Thoracic aorta (tissue), 2 donors: Measurements from ENCODE around the gene SOD3. TPM values are rescaled to one million over a fixed set of nuclear protein-coding genes. Genes with fewer than 3 reads are reported as not detected.

Source experiments
- ATAC-seq: fragments of 150-250 bp; one replicate; pipeline ENCODE4 v1.8.0; 2017; ENCODE audit warnings: low read depth; ENCODE audit not compliant: insufficient number of reproducible peaks, low FRiP score
- DNase-seq: peaks from one replicate; pipeline ENCODE4 v3.0.0-alpha.2; 2020; ENCODE audit warnings: low spot score
- H3K27ac ChIP-seq, 2 donors: fragments of 200-600 bp; sonication (generic); 1 replicate in 1 of 2; 2 replicates in 1 of 2; pipeline ENCODE4 v1.5.1; 2016; ENCODE audit warnings: mild to moderate bottlenecking in 2 of 2, moderate library complexity in 2 of 2
- H3K27me3 ChIP-seq: fragments of 200-600 bp; sonication (generic); replicated peaks from 2 replicates; pipeline ENCODE4 v1.6.0; 2016; ENCODE audit warnings: mild to moderate bottlenecking; ENCODE audit not compliant: insufficient read depth
- H3K36me3 ChIP-seq: fragments of 200-600 bp; sonication (generic); one replicate; pipeline ENCODE4 v1.5.1; 2016
- H3K4me1 ChIP-seq, 2 donors: fragments of 200-600 bp; sonication (generic); 1 replicate in 1 of 2; 2 replicates in 1 of 2; pipeline versions ENCODE4 v1.5.1 to v1.6.0; 2016; ENCODE audit warnings: low read depth in 2 of 2, mild to moderate bottlenecking in 1 of 2; ENCODE audit not compliant: control insufficient read depth in 1 of 2
- H3K4me3 ChIP-seq: fragments of 200-600 bp; sonication (generic); 2 replicates; pipeline ENCODE4 v1.5.1; 2016; ENCODE audit warnings: mild to moderate bottlenecking
- H3K9me3 ChIP-seq: fragments of 200-600 bp; sonication (generic); 2 replicates; pipeline ENCODE4 v1.5.1; 2016
- total RNA-seq, 2 donors: library from RNA; depleted of rRNA; stranded (reverse); fragments of >200 nt; gene quantifications; one replicate each; pipeline versions ENCODE4 v1.1.0 to v1.2.3, GENCODE V29; 2016
- TF ChIP-seq, protein P1 (sequence below): fragments of 200-600 bp; sonication (generic); IDR thresholded peaks from one replicate; pipeline ENCODE4 v1.5.1; 2019; ENCODE audit warnings: antibody characterized with exemption

Gene SOD3
- total RNA-seq, 2 donors from 2014 or later = 549 to 743 TPM

DNA sequence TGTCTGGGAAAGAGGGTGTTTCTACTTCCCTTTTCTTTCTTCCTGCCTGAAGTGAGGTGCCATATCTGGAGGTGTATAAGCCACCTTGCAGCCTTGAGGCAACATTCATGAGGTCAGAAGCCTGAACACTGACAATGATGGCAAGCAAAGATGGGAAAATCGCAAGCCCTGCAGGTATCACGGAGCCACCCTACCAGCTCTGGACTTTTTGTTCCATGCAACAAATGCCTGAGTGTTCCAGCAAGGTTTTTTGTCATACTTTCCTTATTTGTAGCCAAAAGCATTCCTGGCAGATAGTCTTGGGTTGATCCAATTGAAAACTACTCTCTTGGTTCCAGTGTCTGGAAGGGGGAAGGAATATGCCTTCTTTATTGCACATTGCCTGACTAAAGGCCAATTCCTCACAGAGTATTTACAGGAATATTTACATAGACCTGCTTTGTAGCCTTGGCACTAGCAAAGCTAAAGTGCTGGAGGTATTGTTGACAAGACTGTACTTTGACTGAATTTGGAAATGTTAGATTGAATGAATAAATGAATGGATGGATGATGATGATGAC lies 14.4 kb upstream of the SOD3 start:
- H3K9me3 ChIP-seq = no peaks in the 10 kb centered on the region
- TF ChIP-seq, protein P1, sequence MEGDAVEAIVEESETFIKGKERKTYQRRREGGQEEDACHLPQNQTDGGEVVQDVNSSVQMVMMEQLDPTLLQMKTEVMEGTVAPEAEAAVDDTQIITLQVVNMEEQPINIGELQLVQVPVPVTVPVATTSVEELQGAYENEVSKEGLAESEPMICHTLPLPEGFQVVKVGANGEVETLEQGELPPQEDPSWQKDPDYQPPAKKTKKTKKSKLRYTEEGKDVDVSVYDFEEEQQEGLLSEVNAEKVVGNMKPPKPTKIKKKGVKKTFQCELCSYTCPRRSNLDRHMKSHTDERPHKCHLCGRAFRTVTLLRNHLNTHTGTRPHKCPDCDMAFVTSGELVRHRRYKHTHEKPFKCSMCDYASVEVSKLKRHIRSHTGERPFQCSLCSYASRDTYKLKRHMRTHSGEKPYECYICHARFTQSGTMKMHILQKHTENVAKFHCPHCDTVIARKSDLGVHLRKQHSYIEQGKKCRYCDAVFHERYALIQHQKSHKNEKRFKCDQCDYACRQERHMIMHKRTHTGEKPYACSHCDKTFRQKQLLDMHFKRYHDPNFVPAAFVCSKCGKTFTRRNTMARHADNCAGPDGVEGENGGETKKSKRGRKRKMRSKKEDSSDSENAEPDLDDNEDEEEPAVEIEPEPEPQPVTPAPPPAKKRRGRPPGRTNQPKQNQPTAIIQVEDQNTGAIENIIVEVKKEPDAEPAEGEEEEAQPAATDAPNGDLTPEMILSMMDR = no peak
- peaks cover 32 to 58% of the 10 kb centered on the region in 2 donors for H3K4me1 ChIP-seq
- H3K27me3 ChIP-seq = no peaks in the 10 kb centered on the region
- peak overlapping the region; percentile 85 for H3K27ac ChIP-seq
- no peaks in the 10 kb centered on the region for H3K36me3 ChIP-seq
- H3K4me3 ChIP-seq = no peak overlapping the region
- no peak for ATAC-seq
- no peak for DNase-seq

DNA sequence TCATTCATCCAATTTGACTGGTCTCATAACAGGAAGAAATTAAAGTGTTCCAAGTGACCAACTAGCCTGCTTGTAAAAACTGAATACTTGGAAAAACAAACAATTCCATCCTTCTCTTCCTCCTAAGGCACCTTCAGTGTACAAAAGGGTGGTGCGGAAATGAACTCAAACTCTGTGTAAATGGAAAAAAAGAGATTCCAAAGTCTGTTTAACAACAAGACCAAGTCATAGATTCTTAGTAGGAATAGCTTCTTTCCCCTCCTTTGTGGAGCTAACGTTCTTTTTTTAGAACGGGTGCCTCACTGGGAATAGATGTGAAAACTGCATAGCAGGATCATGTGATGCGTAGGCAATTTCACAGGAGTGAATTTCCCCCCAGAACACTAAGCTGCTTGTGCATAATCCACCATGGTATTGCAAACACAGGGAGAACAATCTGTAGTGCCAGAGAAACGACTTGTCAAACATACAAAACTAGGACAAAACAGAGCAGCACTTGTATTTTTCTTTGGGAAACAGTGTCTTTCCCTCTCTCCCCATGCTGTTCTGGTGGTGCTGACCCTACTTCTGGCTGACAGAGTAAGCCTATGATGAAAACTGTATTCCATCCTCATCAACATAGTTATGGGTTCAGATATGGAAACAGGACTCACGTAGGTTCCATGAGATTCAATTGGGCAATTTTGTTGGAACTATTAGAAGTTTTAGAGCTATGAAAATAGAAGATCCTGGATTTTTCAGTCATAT lies 13.2 kb upstream of the SOD3 start:
- Histone ChIP-seq H3K36me3 (no peaks in the 10 kb centered on the region), H3K4me1 (peaks cover 32 to 58% of the 10 kb centered on the region in 2 donors), H3K27ac (peak overlapping the region; percentile 85), H3K9me3 (no peaks in the 10 kb centered on the region), H3K27me3 (no peaks in the 10 kb centered on the region), H3K4me3 (peak overlapping the region; percentile 31)
- DNase-seq (no peak), ATAC-seq (peak; percentile 66)
- TF ChIP-seq, protein P1 = no peak

GRCh38 chr4:24783506-24783905 lies 11.9 kb upstream of the SOD3 start:
- H3K27ac ChIP-seq = no peak overlapping the region
- H3K4me3 ChIP-seq = no peak overlapping the region
- TF ChIP-seq, protein P1 = no peak

GRCh38 chr4:24791043-24791442 lies 4.3 kb upstream of the SOD3 start:
- H3K27ac ChIP-seq = no peak overlapping the region
- H3K4me3 ChIP-seq = no peak overlapping the region

More at GRCh38 chr4:24783506-24783905, 11.9 kb upstream of the SOD3 start:
- Histone ChIP-seq H3K4me1 (peaks cover 24 to 47% of the 10 kb centered on the region in 2 donors), H3K27me3 (no peaks in the 10 kb centered on the region), H3K36me3 (no peaks in the 10 kb centered on the region), H3K9me3 (no peaks in the 10 kb centered on the region)
- DNase-seq (no peak), ATAC-seq (no peak)

GRCh38 chr4:24792552-24792951 lies 2.8 kb upstream of the SOD3 start:
- no peak overlapping the region for H3K27ac ChIP-seq
- H3K9me3 ChIP-seq = no peaks in the 10 kb centered on the region
- DNase-seq (no peak), ATAC-seq (no peak)
- no peaks in the 10 kb centered on the region for H3K36me3 ChIP-seq
- H3K27me3 ChIP-seq = no peaks in the 10 kb centered on the region
- TF ChIP-seq, protein P1 = no peak
- H3K4me1 ChIP-seq = peaks cover 13 to 31% of the 10 kb centered on the region in 2 donors
- H3K4me3 ChIP-seq = no peak overlapping the region

More at GRCh38 chr4:24791043-24791442, 4.3 kb upstream of the SOD3 start:
- ATAC-seq (no peak), DNase-seq (no peak)
- Histone ChIP-seq H3K36me3 (no peaks in the 10 kb centered on the region), H3K4me1 (peaks cover 5 to 19% of the 10 kb centered on the region in 2 donors), H3K27me3 (no peaks in the 10 kb centered on the region), H3K9me3 (no peaks in the 10 kb centered on the region)
- TF ChIP-seq, protein P1 = no peak
